Stimulated activated CD8-positive, alpha-beta memory T cell treated with anti-CD3 and anti-CD28 coated beads, Interleukin-12 subunit alpha, Interleukin-12 subunit beta, amount 100 ng/mL, for 1 hour (primary cell): ENCODE measurements around the gene POLR2F.

Experiments
- DNase-seq: peaks from one replicate; pipeline ENCODE4 v3.0.0-alpha.2; 2020; ENCODE audit warnings: low read depth

Gene POLR2F

DNA sequence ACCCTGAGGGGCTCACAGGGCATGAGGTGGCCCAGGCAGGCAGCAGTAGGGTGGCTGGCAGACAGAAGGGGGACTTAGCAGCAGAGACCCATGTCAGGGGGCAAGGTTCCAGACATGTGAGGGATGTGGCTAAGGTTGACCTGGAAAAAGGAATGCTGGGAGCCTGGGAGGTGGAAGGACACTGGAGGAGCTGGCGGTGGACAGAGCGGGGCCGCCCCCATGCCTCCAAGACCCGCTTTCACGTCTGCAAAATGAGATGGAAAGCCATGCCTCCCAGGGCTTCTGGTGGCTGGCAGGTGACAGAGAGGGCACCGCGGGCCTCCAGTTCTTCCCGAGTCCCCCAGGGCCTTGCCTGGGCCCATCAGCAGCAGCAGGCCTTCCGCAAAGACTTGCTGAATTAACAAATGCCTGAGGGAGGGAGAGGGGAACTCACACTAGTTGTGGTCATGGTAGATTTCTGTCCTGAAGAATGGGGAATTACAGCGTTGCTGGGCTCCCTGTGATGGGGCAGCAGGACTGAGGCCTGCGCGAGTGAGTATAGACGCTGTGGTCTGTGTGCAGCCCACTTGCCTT, 53.9 kb downstream of the POLR2F start:
- DNase-seq, result no peak

DNA sequence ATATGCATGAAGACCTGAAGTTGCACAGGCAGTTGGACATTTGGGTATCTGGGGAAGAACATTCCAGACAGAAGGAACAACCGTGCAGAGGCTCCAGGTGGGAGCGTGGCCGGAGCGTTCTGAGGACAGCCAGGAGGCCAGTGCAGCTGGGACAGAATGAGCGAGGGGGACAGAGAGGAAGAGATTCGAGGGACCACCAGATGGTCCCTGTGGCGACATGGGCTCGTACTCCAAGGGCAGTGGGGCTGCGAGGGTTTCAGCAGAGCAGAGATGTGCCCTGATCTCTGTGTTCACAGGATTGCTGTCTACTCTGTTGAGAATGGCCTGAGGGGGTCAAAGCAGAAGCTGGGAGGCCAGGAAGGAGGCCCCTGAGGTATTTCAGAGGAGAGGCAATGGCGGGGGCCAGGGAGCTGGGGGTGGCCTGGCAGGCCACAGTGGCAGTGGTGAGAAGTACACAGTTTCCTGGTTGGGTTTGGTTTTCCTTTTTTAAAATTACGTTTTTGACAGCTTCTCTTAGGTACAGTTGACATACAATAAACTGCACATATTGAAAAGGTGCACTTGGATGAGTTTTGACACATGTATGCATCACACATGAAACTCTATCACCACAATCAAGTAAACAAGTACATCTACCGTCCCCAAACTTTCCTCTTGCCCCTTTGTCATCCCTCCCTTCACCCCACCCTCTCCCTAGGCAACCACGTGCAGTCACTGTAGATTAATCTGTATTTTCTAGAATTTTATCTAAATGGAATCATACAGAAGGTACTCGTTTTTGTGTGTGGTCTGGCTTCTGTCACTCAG, 55.7 kb downstream of the POLR2F start:
- DNase-seq, result no peak

DNA sequence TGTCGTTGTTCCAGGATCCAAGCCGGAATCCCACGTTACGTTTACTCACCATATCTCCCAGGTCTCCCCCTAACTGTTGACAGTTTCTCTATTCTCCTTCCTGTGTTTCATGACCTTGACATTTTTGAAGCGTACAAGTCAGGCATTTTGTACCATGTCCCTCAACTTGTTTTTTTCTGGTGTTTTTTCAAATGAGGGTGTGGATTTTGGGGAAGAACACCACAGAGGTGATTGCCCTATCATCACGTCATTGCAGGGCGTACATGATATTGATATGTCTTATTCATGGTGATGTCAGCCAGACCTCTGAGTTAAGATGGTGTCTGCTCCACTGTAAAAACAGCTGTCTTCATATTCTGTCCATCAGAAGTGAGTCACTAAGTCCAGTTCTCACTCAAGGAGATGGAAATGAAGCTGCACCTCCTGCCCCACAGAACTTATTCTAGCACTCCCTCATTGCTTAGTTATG, 59.1 kb downstream of the POLR2F start:
- no peak for DNase-seq

DNA sequence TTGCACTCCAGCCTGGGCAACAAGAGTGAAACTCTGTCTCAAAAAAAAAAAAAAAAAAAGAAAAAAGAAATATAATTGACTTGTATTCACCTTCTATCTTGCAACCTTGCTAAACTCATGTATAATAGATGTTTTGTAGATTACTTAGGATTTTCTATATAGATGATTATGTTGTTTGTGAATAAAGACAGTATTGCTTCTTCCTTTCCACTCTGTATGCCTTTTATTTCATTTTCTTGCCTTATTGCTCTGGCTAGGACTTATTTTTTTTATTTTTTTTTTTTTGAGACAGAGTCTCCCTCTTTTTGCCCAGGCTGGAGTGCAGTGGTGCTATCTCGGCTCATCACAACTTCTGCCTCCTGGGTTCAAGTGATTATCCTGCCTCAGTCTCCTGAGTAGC, 60.6 kb downstream of the POLR2F start:
- DNase-seq, result no peak

DNA sequence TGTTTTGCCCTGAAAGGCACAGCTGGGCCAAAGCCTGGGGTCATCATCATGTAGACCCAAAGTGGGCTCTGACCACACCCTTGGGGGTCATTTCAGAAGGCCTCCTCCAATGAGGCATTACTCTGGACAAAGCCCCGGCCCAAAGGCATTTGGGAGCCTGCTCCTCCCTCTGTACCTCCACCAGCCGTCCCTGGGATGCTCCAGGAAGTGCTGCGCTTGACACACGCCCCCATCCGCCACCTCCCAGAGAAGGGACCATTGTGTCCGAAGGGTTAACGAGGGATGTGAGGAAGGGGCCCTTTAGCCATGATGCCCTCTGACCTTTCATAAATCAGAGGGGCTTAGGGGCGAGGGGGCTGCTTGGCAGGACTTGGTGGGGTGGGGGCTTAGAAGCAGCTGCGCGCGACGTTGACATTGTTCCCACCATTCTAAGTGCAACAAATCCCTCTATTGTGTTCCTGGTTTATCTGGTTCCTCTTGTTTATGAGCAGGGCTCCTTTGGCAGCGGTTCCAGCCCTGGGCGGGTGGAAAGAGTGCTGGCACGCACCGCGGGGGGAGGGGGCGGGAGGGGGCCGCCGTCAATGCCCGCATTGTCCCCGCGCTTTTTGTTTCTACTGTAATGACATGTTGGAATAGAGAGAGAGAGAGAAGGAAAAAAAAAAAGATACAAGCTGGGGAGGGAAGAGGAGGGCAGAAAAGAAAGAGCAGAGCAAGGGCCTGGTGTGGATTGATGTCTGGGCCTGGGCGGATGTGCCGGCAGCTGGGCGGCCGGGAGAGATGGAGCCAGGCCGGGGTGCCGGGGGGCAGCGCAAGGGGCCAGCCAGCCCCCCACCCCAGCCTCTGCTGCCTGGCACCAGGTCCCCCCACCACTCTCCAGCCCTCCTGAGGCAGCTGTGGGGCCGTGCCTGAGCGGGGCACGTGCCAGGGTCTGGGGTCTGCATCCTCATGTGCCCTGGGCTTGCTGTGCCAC, 63.0 kb downstream of the POLR2F start:
- no peak for DNase-seq

DNA sequence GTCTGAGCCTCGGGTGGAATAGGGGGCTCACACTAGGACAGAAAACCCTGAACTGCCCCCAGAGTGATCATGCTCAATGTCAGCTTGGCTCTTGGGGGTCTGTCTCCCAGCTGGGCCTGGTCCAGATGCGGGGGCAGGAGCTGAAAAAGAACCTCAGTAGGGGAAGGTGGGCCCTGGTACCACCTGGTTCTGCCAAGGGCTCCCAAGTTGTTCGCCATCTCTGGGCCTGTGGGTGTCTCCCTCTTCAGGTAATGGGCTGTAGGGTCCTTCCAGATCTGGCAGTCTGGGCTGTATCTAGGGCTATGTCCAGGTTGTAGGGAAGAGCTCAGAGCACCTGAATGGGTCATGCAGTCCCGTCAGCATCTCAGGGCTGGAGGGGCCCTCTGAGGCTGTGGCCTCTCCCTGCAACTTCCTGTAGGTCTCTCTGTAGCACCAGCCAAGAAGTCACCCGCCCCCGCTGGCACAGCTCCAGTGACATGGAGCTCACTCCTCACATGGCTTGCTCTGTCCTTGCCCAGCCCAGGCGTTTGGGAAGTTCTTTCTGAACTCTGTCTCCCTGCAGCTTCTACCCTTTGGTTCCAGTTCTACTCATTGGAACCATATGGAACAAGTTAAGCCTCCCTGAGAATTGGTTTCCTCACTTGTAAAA, 63.9 kb downstream of the POLR2F start:
- DNase-seq, result no peak

DNA sequence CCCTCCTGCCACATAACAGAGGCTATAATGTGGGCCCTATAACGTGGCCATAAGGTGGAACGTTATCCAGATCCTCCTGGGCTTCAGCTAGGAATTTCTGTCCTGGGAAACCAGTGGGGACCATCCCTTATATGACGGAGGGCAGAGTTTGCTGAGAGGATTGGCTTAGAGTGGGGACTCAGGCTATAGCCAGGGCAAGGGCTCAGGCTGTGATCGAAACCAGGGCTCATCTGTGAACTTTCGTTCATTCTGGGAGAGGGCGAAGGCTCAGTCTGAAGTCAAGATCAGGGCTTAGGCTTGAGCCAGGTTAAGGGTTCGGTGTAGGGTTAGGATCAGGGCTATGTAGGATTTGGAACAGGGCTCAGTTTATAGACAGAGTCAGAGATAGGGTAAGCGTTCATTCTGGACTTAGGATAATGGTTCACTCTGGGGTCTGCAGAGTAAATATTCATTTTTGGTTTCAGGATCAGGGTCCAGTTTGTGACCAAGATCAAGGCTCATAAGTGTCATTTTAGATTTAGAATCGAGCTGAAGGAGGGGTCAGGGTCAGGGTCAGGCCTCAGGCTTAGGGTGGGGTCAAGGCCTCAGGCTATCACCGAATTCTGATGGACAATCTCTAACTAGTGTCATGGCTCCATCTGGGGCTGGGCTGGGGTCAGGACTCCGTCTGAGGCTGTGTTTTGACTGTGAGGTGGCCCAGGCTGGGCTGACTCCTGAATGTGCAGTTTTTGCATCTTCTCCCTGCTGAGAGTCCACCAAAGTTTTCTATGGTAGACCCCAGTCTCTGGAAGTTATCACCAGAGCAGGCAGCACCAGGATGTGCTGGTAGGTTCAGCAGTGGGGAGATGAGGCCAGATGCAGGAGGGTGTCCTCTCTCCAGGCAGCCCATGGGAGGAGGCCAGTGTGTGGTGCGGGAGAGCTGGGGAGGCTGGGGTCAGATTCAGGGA, 64.7 kb downstream of the POLR2F start:
- no peak for DNase-seq
